ENCODE data around the gene TRHDE. TPM values are rescaled to one million over a fixed set of nuclear protein-coding genes. Genes with fewer than 3 reads are reported as not detected.

The TRHDE gene, protein sequence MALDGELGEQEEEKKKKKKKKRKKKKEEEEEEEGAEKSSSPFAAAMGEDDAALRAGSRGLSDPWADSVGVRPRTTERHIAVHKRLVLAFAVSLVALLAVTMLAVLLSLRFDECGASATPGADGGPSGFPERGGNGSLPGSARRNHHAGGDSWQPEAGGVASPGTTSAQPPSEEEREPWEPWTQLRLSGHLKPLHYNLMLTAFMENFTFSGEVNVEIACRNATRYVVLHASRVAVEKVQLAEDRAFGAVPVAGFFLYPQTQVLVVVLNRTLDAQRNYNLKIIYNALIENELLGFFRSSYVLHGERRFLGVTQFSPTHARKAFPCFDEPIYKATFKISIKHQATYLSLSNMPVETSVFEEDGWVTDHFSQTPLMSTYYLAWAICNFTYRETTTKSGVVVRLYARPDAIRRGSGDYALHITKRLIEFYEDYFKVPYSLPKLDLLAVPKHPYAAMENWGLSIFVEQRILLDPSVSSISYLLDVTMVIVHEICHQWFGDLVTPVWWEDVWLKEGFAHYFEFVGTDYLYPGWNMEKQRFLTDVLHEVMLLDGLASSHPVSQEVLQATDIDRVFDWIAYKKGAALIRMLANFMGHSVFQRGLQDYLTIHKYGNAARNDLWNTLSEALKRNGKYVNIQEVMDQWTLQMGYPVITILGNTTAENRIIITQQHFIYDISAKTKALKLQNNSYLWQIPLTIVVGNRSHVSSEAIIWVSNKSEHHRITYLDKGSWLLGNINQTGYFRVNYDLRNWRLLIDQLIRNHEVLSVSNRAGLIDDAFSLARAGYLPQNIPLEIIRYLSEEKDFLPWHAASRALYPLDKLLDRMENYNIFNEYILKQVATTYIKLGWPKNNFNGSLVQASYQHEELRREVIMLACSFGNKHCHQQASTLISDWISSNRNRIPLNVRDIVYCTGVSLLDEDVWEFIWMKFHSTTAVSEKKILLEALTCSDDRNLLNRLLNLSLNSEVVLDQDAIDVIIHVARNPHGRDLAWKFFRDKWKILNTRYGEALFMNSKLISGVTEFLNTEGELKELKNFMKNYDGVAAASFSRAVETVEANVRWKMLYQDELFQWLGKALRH
- total RNA-seq (not detected), polyA plus RNA-seq (not detected)

DNA sequence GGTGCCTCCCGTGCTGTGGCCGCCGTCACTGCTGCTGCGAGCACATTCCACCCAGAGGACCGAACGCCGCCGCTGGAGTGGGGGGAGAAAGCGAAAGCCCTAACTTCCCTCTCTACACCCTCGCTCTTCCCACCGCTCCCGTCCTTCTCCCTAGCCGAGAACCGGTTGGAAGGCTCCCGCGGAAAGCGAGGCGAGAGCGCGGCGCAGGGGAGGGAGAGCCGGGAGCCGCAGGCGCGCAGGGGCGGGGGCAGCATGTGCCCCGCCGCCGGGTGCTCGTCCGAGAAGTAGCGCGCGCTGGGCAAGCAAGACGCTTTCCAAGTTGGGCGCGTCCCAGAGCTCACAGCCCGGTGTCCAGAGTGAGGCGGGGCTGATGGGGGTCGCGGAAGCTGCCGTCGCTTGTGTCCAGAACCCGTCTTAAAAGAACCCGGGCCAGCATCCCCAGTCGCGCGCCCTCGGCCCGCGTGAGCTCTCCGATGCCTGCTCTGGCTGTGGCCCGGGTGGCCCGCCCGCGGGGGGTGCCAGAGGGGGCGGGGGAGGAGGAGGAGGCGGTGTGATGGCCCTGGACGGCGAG lies at the start of gene TRHDE:
Gene TRHDE, plus strand, starts transcription at position 280 of the 571 bp plus-strand sequence. Its CDS starts 274 bp downstream, at position 554.
- ChIA-PET POLR2A (no interaction called here), CTCF (no interaction called here)
- Mint-ChIP-seq H3K4me1 (peaks cover 0 to 1% (median 0%) of the 10 kb centered on the region in 3 donors), H3K27me3 (peaks cover 26 to 37% of the 10 kb centered on the region in 2 donors), H3K27ac (no peak within 1 kb of the TSS), H3K4me3 (no peak within 1 kb of the TSS), H3K9me3 (peaks cover 0 to 10% (median 4%) of the 10 kb centered on the region in 5 donors), H3K36me3 (no peaks in the 10 kb centered on the region)
- no peak for DNase-seq
- Histone ChIP-seq H3K4me1 (ENCODE audit: insufficient read depth, low read length) (no peaks in the 10 kb centered on the region), H3K36me3 (ENCODE audit: insufficient read depth, low read length) (no peaks in the 10 kb centered on the region), H3K9me3 (ENCODE audit: low read length) (no peaks in the 10 kb centered on the region), H3K27ac (ENCODE audit: low read depth, low read length) (no peak within 1 kb of the TSS), H3K4me3 (ENCODE audit: low read length) (no peak within 1 kb of the TSS), H3K27me3 (ENCODE audit: insufficient read depth, low read length, poor library complexity, severe bottlenecking) (no peaks in the 10 kb centered on the region)

DNA sequence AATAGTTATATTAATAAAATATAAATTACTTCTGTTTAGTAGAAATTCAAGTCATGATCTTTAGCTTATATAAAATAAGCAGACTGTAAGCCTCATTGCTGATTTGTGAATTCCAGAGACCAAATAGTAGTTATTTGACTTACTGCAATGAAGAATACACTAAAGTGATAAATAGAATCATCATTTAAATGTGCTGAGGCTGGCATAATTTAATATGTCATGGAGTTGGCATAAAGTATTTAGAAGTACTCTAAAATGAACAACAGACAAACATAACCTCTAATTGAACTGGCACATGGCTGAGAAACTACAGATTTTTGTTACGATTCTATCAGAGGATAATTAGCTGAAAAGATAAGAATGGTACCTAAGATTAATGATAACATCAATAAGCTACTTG lies 45.7 kb upstream of the TRHDE start:
- no peak overlapping the region for H3K4me3 Mint-ChIP-seq
- CTCF ChIA-PET: no interaction called here
- POLR2A ChIA-PET: no interaction called here

DNA sequence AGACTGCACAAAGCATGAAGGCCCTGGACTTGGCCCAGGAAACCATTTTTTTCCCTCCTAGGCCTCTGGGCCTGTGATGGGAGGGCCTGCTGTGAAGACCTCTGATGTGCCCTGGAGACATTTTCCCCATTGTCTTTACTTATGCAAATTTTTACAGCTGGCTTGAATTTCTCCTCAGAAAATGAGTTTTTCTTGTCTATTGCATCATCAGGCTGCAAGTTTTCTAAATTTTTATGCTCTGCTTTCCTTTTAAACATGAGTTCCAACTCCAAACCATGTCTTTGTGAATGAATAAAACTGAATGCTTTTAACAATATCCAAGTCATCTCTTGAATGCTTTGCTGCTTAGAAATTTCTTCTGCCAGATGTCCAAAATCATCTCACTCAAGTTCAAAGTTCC lies 43.7 kb upstream of the TRHDE start:
- H3K27me3 Mint-ChIP-seq: peaks cover 0 to 2% of the 10 kb centered on the region in 2 donors
- Histone ChIP-seq H3K36me3 (ENCODE audit: insufficient read depth, low read length) (no peaks in the 10 kb centered on the region), H3K9me3 (ENCODE audit: low read length) (no peaks in the 10 kb centered on the region), H3K4me3 (ENCODE audit: low read length) (no peak overlapping the region), H3K4me1 (ENCODE audit: insufficient read depth, low read length) (no peaks in the 10 kb centered on the region), H3K27me3 (ENCODE audit: insufficient read depth, low read length, poor library complexity, severe bottlenecking) (no peaks in the 10 kb centered on the region), H3K27ac (ENCODE audit: low read depth, low read length) (no peak overlapping the region)
- no peak overlapping the region for H3K27ac Mint-ChIP-seq
- H3K9me3 Mint-ChIP-seq: peaks cover 0 to 3% (median 0%) of the 10 kb centered on the region in 5 donors
- POLR2A ChIA-PET: no interaction called here
- H3K36me3 Mint-ChIP-seq: no peaks in the 10 kb centered on the region
- CTCF ChIA-PET: no interaction called here
- H3K4me1 Mint-ChIP-seq: no peaks in the 10 kb centered on the region
- DNase-seq: no peak
- no peak overlapping the region for H3K4me3 Mint-ChIP-seq

More for the DNA sequence above, 45.7 kb upstream of the TRHDE start:
- Histone ChIP-seq H3K36me3 (ENCODE audit: insufficient read depth, low read length) (no peaks in the 10 kb centered on the region), H3K4me3 (ENCODE audit: low read length) (no peak overlapping the region), H3K27ac (ENCODE audit: low read depth, low read length) (no peak overlapping the region), H3K4me1 (ENCODE audit: insufficient read depth, low read length) (no peaks in the 10 kb centered on the region), H3K9me3 (ENCODE audit: low read length) (no peaks in the 10 kb centered on the region), H3K27me3 (ENCODE audit: insufficient read depth, low read length, poor library complexity, severe bottlenecking) (no peaks in the 10 kb centered on the region)
- Mint-ChIP-seq H3K27me3 (no peaks in the 10 kb centered on the region), H3K9me3 (no peaks in the 10 kb centered on the region), H3K4me1 (no peaks in the 10 kb centered on the region), H3K27ac (no peak overlapping the region), H3K36me3 (no peaks in the 10 kb centered on the region)
- DNase-seq: no peak

DNA sequence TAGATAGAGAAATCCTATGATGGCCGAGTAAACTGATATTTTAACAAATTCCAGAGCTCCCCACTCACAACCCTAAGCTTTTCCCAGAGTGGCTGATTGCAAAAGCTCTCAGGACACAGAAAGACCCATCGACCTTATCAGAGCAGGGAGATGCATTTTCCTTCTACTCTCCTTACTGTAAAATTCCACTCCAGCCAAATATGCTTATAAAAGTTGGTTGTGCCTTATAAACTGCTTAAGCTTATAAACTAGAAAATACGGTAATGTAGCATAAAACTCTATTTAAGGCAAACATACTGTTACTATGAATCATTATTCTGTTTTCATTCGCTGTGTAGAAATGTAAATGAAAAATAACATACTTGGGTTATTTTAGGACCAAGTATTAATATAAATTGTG lies 41.6 kb upstream of the TRHDE start:
- Histone ChIP-seq H3K4me1 (ENCODE audit: insufficient read depth, low read length) (no peaks in the 10 kb centered on the region), H3K27me3 (ENCODE audit: insufficient read depth, low read length, poor library complexity, severe bottlenecking) (no peaks in the 10 kb centered on the region), H3K9me3 (ENCODE audit: low read length) (no peaks in the 10 kb centered on the region), H3K4me3 (ENCODE audit: low read length) (no peak overlapping the region), H3K36me3 (ENCODE audit: insufficient read depth, low read length) (no peaks in the 10 kb centered on the region), H3K27ac (ENCODE audit: low read depth, low read length) (no peak overlapping the region)
- Mint-ChIP-seq H3K9me3 (peaks cover 0 to 3% (median 0%) of the 10 kb centered on the region in 5 donors), H3K27me3 (peaks cover 0 to 2% of the 10 kb centered on the region in 2 donors), H3K36me3 (no peaks in the 10 kb centered on the region), H3K27ac (no peak overlapping the region), H3K4me1 (no peaks in the 10 kb centered on the region), H3K4me3 (no peak overlapping the region)
- ChIA-PET POLR2A (no interaction called here), CTCF (no interaction called here)
- no peak for DNase-seq

DNA sequence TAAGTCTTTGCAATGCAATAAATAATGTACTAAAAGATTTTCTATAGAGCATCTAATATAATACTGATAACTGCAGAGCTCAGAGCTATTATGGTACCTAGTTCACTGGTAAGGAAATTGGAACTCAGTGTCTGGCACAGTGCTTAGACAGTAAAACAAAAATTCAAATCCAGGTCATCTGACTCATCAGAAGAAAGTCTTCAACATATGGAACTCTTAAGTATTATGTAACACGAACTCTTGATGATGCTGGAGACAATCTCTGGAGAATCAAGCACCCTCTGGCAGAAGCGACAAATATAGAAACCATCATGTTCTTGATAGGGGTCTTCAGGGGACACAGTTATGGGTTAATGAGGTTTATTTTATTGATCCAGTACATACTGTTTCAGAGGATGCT lies 37.3 kb upstream of the TRHDE start:
- Mint-ChIP-seq H3K4me1 (no peaks in the 10 kb centered on the region), H3K27ac (no peak overlapping the region), H3K4me3 (no peak overlapping the region), H3K9me3 (peaks cover 0 to 3% (median 0%) of the 10 kb centered on the region in 5 donors), H3K27me3 (peaks cover 0 to 2% of the 10 kb centered on the region in 2 donors), H3K36me3 (no peaks in the 10 kb centered on the region)
- Histone ChIP-seq H3K4me1 (ENCODE audit: insufficient read depth, low read length) (no peaks in the 10 kb centered on the region), H3K27me3 (ENCODE audit: insufficient read depth, low read length, poor library complexity, severe bottlenecking) (no peaks in the 10 kb centered on the region), H3K36me3 (ENCODE audit: insufficient read depth, low read length) (no peaks in the 10 kb centered on the region), H3K9me3 (ENCODE audit: low read length) (no peaks in the 10 kb centered on the region), H3K4me3 (ENCODE audit: low read length) (no peak overlapping the region), H3K27ac (ENCODE audit: low read depth, low read length) (no peak overlapping the region)
- CTCF ChIA-PET: no interaction called here
- no peak for DNase-seq
- POLR2A ChIA-PET: no interaction called here

DNA sequence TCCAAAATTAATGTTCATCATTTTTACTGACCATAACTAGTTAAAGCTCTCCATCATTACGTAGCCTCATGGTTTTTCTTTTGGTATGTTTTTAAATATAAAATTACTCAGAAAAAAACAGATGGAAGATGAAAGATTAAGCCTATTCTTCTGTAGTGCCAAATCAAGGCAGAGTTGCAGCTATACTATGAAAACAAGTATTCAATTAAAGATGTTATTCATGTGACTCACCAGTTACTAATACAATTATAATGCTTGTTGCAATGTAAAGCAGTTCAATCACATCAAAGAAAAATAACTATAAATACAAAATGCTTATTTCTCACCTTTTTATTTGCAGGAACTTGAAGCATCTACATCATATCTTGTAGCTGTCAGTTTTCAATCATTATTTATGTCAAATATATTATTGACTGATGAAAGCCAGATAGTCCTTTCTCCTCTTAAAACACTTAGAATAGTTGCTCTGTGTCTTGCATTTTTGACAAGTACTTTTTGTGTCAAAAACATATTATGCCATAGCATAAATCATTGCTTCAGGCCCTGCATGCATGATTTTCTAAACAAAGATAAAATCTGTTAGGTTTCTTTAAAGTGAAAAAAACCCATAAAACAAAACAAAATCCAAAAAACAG lies 36.0 kb upstream of the TRHDE start:
- H3K4me1 Mint-ChIP-seq: no peaks in the 10 kb centered on the region
- H3K27ac ChIP-seq (ENCODE audit: low read depth, low read length): no peak overlapping the region
- H3K27me3 ChIP-seq (ENCODE audit: insufficient read depth, low read length, poor library complexity, severe bottlenecking): no peaks in the 10 kb centered on the region
- no peaks in the 10 kb centered on the region for H3K9me3 ChIP-seq (ENCODE audit: low read length)
- H3K36me3 Mint-ChIP-seq: no peaks in the 10 kb centered on the region
- H3K4me3 Mint-ChIP-seq: no peak overlapping the region
- peaks cover 0 to 2% of the 10 kb centered on the region in 2 donors for H3K27me3 Mint-ChIP-seq
- no peak overlapping the region for H3K27ac Mint-ChIP-seq
- ChIA-PET CTCF (no interaction called here), POLR2A (no interaction called here)
- H3K9me3 Mint-ChIP-seq: peaks cover 0 to 7% (median 0%) of the 10 kb centered on the region in 5 donors
- H3K4me3 ChIP-seq (ENCODE audit: low read length): no peak overlapping the region
- H3K4me1 ChIP-seq (ENCODE audit: insufficient read depth, low read length): no peaks in the 10 kb centered on the region
- no peak for DNase-seq
- no peaks in the 10 kb centered on the region for H3K36me3 ChIP-seq (ENCODE audit: insufficient read depth, low read length)

DNA sequence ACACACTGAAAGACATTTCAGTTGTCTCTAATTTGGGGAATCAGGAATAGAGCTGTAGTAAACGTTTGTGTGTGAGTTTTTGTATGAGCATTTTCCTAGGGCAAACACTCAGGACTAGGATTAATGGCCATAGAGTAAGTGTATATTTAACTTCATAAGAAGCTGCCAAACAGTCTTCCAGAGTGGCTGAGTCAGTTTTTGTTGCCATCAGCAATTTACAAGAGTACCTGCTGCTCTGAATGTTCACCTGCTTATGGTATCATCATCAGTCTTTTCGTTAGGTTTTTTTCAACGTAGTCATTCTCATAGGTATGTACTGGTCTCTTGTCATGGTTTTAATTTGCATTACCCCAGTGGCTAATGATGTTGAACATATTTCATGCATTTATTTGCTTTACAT lies 30.6 kb upstream of the TRHDE start:
- ChIA-PET CTCF (no interaction called here), POLR2A (no interaction called here)
- Histone ChIP-seq H3K36me3 (ENCODE audit: insufficient read depth, low read length) (no peaks in the 10 kb centered on the region), H3K4me3 (ENCODE audit: low read length) (no peak overlapping the region), H3K27ac (ENCODE audit: low read depth, low read length) (no peak overlapping the region), H3K9me3 (ENCODE audit: low read length) (no peaks in the 10 kb centered on the region), H3K27me3 (ENCODE audit: insufficient read depth, low read length, poor library complexity, severe bottlenecking) (no peaks in the 10 kb centered on the region), H3K4me1 (ENCODE audit: insufficient read depth, low read length) (no peaks in the 10 kb centered on the region)
- Mint-ChIP-seq H3K4me1 (no peaks in the 10 kb centered on the region), H3K4me3 (no peak overlapping the region), H3K9me3 (peaks cover 0 to 9% (median 0%) of the 10 kb centered on the region in 5 donors), H3K27me3 (no peaks in the 10 kb centered on the region), H3K36me3 (no peaks in the 10 kb centered on the region), H3K27ac (no peak overlapping the region)
- DNase-seq: no peak
